Measurements from ENCODE around the gene ACSF2.

ACSF2 gene

DNA sequence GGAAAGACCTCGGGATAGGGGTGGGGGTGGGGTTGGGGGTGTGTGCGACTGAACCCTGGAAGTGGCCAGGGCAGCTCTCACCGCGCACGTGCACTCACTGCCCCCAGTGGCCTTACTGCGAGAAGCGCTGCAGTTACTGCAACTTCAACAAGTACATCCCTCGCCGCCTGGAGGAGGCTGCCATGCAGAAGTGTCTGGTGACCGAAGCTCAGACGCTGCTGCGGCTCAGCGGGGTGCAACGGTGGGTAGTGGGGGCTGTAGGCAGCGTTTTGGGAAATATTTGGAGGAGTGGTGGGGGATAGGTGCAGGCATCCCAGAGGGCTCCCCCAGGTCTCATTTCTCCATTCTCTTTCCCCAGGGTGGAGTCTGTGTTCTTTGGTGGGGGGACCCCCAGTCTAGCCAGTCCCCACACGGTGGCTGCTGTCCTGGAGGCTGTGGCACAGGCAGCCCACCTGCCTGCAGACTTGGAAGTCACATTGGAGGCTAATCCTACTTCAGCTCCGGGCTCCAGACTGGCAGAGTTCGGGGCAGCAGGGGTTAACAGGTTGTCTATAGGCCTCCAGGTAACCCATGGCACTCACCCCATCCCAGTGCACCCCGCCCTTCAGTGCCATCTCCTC lies 53.6 kb downstream of the ACSF2 start:
- DNase-seq, result peak; percentile 92

DNA sequence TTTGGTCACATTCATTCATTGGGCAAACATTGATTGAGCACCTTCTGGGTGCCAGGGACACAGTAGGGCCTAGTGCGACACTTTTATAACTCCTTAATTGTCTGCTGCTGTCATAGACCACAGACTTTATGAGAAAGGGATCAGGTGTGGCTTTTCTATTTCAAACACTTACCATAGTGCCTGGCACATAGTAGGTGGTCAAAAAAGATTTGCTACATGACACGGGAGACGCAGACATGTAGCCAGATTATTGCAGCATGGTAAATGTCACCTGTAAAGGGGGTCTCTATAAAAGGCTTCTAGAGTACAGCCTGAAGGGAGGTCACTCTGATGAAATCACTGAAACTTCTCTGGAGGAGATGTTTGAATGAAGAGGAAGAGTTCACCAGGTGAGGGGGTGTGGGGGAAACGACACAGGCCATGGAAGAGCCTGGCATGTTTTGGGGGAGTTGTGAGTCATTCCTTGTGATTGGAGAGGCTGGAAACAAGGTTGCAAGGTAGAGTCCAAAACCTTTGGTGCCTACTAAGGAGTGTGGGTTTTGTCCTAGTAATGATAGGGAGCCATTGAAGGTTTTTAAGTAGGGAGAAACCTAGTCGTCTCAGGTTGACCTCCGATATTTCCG lies 54.2 kb downstream of the ACSF2 start:
- DNase-seq, result no peak

GRCh38 chr17:50480854-50481490 lies 55.0 kb downstream of the ACSF2 start:
- no peak for DNase-seq

GRCh38 chr17:50481648-50482047 lies 55.6 kb downstream of the ACSF2 start:
- DNase-seq, result no peak

- no peak for DNase-seq
Measured at GRCh38 chr17:50482110-50482509, 56.1 kb downstream of the ACSF2 start.

DNA sequence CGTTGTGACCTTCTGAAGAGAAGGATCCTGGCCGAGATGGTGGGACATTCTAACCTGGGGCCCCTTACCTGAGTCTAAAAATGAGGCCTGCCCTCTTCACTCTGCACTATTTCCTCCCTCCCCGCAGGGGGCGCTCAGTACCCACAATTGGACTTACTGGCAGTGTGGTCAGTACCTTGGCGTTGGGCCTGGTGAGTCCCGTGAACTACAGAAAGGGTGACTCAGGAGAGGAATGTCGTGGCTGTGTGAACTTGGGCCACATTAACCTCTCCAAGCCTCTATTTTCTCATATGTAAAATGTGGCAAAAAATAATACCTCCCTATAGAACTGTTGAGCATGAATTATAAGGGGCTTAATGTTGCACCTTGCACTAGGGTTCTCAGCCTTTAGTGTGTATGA lies 56.5 kb downstream of the ACSF2 start:
- peak; percentile 90 for DNase-seq

DNA sequence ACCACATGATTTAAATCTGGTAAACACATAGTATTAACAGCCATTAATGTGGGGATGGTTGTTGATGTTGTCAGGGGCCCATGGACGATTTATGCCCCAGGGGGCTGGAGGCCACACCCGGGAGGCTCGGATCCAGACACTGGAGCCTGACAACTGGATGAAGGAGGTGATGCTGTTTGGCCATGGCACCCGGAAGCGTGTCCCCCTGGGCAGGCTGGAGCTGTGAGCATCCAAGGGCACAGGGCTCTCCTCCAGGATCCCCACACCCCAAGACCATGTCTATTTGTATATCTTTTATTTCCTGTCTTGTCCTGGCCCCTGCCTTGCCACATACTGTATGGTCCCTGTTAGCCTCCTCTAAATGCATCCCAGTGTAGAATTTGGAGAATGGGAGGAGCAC lies 57.2 kb downstream of the ACSF2 start:
- DNase-seq, result no peak

DNA sequence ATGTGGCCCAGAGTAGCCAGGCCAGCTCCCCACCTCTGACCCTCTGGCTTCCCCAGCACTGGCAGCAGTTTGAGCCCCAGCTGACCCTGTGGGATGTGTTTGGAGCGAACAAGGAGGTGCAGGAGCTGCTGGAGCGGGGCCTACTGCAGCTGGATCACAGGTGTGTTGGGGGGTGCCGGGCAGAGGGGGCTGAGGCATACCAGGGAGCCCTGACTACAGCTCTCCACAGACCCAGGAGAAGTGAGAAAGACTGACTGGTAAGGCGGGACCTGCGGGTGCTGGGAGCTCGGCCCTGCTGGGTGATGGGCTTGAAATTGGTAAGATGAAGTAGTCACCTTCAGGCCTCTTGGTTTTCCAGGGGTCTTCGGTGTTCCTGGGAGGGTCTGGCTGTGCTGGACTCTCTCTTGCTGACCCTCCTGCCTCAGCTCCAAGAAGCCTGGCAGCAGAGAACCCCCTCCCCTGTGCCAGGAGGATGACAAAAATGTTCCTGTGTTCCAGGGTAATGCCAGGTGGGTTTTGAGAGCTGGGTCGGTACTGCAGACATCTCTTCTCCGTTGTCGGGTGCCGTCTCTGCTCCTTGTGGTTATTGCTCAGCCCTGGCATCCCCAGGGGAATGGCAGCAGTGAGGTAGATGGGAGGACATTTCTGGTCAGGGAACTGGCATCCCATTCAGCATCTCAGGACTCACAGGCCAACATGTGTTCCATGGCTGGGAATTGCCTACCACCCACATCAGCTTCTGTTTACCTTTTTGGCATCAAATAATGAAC lies 58.6 kb downstream of the ACSF2 start:
- no peak for DNase-seq

- no peak for DNase-seq
Measured at GRCh38 chr17:50487213-50488096, 61.4 kb downstream of the ACSF2 start.

DNA sequence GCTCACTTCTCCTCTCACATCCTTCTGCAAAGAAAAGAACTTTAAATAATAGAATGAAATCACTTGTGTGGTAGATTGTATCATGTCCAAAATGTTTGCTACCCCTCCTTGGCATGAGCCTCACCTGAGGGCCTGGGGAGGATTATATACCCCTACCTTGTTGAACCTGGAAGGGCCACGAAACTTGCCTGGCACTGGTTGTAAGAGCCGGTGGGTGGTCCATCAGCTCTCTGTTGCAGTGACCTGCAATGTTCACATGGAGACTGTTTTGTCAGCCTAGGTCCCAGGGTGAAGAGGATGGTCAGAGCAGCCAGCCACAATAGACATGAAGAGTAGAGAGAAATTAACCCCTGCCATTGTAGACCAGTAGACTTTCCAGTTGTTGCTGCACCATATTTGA lies 62.9 kb downstream of the ACSF2 start:
- no peak for DNase-seq

- DNase-seq, result no peak
Measured at GRCh38 chr17:50491505-50491904, 65.5 kb downstream of the ACSF2 start.

GRCh38 chr17:50492214-50492613 lies 66.2 kb downstream of the ACSF2 start:
- DNase-seq, result no peak

DNA sequence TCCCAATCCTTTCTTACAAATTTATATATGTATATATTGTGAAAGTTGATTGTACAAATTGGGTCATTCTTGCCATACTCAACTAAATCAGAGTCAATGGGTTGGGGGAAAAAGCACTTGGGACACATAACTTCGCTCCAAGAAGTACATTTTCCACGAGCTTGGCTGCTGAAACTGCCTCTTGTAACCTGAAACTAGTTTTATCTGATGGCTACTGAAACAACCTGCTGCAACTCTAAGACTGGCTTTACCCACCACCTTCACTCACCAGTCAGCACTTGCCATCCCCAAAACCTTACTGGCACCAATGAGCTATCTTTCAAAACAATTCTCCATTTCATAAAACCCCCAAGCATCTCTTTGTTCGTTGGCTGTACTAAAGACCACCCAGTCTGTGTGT lies 67.7 kb downstream of the ACSF2 start:
- DNase-seq, result no peak

- no peak for DNase-seq
Measured at GRCh38 chr17:50495217-50495823, 69.3 kb downstream of the ACSF2 start.

DNA sequence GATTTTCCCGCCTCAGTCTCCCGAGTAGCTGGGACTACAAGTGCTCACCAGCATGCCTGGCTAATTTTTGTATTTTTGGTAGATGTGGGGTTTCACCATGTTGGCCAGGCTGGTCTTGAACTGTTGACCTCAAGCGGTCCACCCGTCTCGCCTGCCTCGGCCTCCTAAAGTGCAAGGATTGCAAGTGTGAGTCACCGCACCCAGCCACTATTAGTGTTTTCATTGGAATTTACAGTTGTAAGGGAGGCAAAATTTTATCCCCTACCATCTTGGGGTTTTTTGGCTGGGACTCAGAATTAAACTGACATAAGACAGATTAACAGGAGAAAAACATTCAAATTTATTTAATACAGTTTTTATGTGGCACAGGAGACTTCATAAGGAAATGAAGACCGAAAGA lies 69.9 kb downstream of the ACSF2 start:
- DNase-seq, result no peak

DNA sequence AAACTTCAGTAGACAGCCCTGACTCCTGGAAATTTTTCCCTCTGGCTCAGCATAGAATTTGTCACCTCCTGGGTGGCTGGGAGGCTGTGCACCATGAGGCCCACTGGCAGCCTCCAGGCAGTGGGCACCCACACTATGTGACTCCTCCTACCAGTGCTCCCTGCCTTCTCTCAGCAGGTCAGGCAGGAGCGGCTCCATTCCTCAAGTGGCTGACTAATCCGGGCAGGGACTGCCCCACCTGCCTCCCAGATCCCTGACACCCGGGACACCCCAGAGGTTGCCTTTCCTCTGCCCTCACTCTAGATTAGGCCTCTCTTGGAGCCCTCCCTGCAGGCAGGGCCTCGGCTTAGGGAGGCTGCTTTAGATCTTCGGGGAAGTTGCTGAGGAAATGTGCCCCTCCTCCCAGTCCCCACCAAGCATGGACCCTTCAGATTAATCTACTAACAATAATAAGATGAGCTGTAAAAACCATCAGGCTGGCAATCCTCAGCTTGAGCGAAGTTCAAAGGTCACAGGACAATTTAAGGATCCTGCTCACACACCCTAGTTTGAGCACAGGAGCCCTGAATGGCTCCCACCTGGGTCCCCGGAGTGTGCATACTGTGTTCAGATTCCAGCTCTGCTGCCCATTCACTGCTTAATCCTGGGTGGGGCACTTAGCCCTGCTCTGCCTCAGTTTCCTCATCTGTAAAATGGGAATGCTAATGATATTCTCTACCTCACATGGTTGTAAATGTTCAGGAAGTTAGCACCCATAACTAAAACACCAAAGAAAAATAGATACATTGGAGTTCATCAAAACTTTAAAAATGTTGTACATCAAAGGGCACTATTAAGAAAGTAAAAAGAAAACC lies 72.2 kb downstream of the ACSF2 start:
- no peak for DNase-seq

DNA sequence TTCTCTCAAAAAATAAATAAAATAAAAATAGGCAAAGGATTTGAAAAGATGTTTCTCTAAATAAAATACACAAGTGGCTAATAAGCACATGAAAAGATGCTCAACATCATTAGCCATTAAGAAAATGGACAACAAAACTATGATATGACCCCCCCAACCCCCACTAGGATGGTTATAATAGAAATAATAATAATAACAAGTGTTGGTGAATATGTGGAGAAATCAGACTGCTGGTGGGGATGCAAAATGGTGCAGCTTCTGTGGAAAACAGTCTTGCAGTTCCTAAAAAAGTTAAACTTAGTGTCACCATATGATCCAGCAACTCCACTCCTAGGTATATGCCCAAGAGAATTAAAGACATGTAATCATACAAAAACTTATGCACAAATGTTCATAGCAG lies 73.3 kb downstream of the ACSF2 start:
- no peak for DNase-seq

DNA sequence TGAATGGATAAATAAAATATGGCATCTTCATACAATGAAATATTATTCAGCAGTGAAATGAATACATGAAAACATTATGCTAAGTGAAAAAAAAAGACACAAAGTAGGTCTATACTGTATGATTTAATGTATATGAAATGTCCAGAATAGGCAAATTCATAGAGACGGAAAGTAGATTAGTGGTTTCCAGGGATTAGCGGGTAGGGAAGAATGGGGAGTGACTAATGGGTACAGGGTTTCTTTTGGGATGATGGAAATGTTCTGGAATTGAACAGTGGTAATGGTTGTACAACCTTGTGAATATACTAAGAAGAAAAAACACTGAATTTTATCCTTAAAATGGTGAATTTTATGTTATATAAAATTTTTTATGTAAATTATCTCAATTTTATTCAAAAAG lies 73.7 kb downstream of the ACSF2 start:
- DNase-seq, result no peak

- peak; percentile 24 for DNase-seq
Measured at GRCh38 chr17:50501054-50501453, 75.0 kb downstream of the ACSF2 start.

GRCh38 chr17:50502301-50502990 lies 76.4 kb downstream of the ACSF2 start:
- DNase-seq, result no peak

All from RPMI8226 (cell line).